Stimulated activated CD8-positive, alpha-beta memory T cell treated with anti-CD3 and anti-CD28 coated beads, Interleukin-15, amount 100 ng/mL, for 48 hours (primary cell): Measurements from ENCODE around the gene APOL2.
"Not testable (repeated sequence)": the region's sequence is repeated elsewhere in the genome, so short reads cannot be mapped to it uniquely, and the experiment has no call there.

ENCODE experiments used
- DNase-seq, 2 donors: peaks; one replicate each; pipeline ENCODE4 v3.0.0-alpha.2; 2020; ENCODE audit warnings: low read depth in 2 of 2

APOL2 gene

DNA sequence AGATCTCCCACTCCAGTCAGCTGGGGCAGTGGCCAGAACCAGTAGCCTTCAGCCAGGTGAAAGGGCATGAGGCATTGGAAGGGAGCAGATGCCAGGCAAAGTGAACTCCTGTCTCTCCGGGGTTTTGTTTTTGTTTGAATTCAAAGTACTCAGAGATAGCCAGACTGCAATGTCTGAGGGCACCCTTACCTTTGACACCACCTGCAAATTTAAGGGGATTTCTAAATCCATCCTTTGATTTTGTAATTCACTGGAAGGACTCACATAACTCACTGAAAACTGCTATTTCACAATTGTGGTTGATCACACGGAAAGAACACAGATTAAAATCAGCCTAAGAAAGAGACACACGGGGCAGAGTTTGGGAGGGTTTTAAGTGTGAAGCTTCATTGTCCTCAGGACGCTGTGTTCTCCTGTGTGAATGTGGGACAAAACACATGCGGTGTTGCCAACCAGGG, 23.9 kb upstream of the APOL2 start:
- not testable (repeated sequence) for DNase-seq

DNA sequence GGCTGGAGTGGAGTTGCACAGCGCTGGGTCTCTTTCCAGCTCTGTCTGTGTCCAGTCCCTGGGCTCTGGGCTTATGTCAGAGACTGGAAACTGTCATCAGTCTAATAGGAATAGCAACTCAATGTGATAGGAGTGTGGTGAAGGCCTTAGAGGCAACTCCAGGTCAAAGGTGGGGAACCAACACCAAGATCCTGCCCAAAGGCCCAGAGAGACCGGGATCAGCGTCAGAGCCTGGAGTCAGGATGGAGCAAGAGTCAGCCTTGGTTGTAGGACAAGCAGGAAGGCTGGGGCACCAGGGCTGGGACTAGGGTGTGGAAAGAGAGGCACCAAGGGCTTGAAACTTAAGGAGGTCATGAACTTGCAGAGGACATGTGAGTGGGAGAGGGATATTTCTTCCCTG, 23.0 kb upstream of the APOL2 start:
- DNase-seq: not testable (repeated sequence)

DNA sequence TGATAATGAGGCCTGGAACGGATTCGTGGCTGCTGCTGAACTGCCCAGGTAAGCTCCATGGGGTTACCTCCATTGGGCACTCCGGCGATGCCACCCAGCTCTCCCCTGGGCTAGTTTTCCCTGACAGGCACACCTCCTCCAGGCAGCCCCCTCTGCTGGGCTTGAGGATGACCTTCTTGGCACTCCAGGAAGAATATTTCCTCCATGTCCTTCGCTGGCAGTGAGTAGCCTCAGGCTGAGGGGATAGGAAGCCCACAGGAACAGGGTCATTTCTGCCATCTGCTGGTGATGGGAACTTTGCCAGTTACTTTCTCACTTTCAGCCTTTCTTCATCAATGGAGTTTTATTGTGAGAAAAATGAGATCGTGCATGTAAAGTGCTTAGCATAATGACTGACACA, 22.3 kb upstream of the APOL2 start:
- not testable (repeated sequence) for DNase-seq

- DNase-seq: no peak
Measured at GRCh38 chr22:36259615-36260300, 20.4 kb upstream of the APOL2 start.

DNA sequence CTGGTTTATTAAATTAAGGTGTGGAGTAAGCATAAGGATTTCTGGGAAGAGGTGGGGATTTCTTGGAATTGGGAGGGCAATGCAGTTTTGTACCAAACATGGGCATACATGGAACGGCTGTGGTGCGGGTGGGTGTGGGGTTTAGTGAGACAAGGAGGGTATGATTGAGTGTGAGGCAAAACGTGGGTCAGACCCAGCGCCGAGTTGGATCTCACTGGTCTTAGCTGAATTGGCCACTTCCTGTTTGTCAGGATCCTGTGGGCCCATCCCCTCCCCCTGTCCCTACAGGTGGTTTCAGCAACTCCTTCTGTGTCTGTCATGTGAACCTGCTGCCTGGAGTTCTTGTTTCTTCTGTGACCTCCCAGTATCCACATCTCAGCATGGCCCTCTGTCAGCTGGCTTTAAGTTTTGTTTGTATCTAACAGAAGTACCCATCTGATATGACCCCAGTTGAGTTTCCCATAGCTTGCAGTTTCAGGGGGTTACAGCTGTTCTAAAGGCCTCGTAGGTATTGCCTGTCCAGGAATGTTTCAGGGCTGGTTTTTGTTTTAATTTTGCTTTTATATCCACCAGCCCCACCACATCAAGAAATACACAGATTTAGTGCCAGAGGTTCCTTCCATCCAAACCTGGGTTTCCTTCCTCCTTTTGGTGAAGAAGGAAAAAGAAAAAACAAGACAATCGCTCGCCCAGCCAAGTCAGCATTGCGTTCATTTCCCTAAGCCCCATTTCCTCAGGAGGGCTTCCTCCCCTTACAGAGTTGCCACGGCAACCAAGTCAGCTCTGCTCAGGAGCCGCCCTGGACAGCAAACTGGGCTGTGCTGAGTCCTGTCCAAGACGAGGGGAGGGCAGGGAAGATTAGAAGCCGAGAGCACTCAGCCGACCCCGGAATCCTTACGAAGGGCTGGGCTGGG, 19.6 kb upstream of the APOL2 start:
- DNase-seq: peak in 1 of 2 donors; percentile 40

DNA sequence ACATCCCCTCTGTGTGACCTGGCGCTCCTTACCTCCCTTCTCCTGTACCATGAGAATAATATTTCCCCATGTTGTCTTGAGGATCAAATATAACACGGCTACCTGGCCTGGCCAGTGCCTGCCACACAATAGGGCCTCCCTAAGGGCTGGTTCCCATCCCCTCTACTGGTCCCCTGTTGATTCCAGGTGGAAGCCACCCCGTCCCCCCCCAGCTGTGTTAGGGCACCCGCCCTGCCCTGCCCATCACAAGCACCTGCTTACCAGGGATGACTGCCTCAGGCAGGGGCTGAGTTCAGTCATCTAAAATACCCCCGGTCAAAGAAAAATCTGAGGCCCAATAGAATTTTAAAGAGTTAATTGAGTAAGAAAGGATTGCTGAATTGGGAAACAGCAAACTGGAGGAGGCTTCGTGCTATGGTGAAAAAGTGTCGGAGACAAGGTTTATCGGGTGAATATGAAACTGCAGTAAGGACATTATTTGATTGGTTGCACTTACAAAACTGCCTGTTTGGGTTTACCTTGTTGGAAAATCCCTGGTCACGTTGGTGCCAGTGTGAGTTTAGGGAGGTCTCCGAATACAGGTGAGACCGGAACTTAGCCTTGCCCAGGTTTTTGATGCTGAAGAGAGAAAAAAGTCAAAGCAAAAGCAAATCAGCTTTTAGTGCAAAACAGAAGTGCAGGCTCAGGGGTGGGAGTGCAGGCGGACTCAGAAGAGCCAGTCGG, 18.8 kb upstream of the APOL2 start:
- no peak for DNase-seq

DNA sequence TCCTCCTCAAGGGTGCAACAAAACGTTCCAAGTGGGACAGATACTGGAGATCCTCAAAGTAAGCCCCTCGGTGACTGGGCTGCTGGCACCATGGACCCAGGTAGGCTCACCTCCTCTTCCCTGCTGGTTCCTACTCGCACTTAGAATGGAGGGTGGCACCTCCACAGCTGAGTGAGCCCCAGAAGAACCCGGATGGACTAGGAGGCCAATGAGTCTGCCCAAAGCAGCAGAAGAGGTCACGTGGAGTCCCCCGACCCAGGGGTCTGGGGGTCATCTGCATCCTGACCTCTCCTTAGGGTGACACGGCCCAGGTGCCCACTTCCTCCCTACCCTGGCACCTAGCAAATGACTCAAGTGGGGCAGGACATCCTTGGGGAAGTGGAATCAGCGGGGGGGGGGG, 18.0 kb upstream of the APOL2 start:
- DNase-seq: no peak

- DNase-seq: no peak
Measured at GRCh38 chr22:36256478-36256877, 17.2 kb upstream of the APOL2 start.

GRCh38 chr22:36255572-36255971, 16.2 kb upstream of the APOL2 start:
- not testable (repeated sequence) for DNase-seq

GRCh38 chr22:36253523-36254490, 14.5 kb upstream of the APOL2 start:
- no peak for DNase-seq

- DNase-seq: peak in 1 of 2 donors; percentile 35
Measured at GRCh38 chr22:36252754-36253522, 13.6 kb upstream of the APOL2 start, which contains the start of gene APOL1. APOL1 (plus strand) TSS chr22:36253133; CDS start chr22:36254956, 1,823 bp downstream.

- not testable (repeated sequence) for DNase-seq
Measured at GRCh38 chr22:36251979-36252608, 12.8 kb upstream of the APOL2 start.

- not testable (repeated sequence) for DNase-seq
Measured at GRCh38 chr22:36250292-36250960, 11.1 kb upstream of the APOL2 start.

DNA sequence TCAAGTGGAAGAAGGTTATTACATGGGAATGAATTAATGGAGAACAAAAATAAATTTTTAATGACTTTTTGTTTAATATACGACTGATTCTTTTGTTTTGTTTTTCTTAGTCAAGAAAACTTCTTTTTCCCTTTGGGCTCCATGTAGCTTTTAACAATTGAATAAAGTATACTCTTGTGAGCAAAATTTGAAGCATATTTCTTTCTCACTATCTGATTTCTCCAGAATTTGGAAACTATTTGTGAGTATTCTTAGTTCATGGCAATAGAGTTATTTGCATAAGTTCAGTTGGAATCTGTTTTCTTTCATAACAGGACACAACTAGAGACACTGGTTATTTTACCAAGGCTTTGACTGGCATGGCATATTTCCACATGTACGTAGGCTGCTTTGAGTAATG, 9.8 kb upstream of the APOL2 start:
- no peak for DNase-seq

DNA sequence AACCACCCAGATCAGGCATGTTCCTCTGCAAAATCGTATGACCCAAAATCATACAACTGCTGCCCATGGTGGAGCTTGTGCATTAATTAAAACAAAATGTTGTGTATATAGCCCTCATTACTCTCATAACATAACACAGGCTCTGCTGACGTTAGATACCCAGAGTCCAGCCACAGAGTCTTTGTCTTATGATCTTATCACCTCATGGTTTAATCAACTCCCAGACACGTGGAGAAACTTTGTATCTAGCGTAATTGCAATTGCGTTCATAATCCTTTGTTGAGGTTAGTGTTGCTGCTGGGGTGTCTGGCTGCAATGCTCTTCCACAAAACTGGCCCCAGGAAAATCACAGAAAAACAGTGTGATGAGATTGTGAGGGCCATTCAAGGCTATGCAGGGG, 8.6 kb upstream of the APOL2 start:
- no peak for DNase-seq

DNA sequence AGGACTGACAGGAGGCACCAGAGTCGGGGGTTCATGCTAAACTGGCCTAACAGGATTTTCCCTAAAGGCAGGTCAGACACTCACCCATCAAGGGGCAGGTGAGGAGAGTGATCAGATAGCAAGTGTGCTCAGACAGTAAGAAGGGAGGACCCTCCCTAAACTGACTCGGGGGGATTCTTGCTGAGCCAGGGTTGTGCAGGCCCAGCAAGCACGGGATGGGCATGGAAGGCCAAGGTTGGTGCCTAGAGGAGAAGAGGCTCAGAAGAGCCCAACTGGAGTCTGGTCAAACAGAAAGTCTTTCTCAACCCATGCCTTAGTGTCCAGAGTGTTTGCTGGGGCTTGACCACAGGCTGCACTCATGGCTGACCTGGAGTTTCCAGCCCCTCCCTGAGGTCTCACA, 7.4 kb upstream of the APOL2 start:
- no peak for DNase-seq

GRCh38 chr22:36245805-36246356, 6.6 kb upstream of the APOL2 start:
- DNase-seq: no peak

DNA sequence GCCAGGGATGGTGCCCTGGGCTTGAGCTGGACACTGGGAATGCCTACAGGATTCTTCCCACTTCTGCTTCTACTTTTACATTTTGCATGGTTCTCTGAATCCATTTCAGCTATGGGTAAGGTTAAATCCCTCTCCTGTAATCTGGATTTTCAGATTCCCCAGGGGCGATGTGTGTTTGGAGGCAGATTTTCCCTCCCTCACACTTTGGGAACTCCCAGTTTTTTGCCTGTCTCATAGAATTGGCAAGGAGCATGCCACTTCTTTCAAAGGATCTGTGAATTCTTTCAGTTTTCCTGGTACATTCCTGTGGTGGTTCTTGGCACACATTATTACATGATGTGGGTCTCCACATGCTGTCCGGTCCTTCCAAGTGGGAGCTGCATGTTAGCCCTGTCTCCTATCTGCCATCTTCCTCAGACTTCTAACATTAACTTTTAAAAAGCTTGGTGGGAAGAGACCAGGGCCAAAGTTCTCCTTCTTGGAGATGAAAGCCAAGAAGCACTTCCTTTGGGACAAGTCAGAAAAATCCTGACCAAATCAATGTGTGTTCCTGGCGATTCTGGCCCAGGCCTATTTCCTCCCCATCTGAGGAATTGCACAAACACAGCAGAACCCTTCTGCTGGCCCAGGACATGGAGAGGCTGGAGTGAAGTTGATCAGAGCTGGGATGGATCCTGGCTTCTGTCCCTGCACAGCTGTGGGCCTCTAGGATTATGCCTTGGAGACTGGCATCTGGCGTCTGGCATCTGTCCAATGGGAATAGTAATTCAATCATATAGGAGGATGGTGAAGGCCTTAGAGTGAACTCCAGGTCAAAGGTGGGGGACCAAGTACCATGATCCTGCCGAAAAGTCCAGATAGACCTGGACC, 5.4 kb upstream of the APOL2 start:
- DNase-seq: no peak
